ENCODE results near the gene ADAMTSL2.

The ADAMTSL2 gene

GRCh38 chr9:133605446-133605845 lies 70.9 kb downstream of the ADAMTSL2 start:
- no peak for FAIRE-seq

GRCh38 chr9:133605856-133606707 lies 71.6 kb downstream of the ADAMTSL2 start:
- DNase-seq (ENCODE audit: insufficient read length, low spot score) (no peak), FAIRE-seq (no peak)
- no peak for TF ChIP-seq CTCF (IDR thresholded peaks at IDR 0.05; ENCODE audit: insufficient read depth, missing control alignments)

More at GRCh38 chr9:133605446-133605845, 70.9 kb downstream of the ADAMTSL2 start:
- TF ChIP-seq CTCF (IDR thresholded peaks at IDR 0.05; ENCODE audit: insufficient read depth, missing control alignments) = no peak
- DNase-seq (ENCODE audit: insufficient read length, low spot score) = no peak

GRCh38 chr9:133606708-133607025 lies 72.2 kb downstream of the ADAMTSL2 start:
- no peak for FAIRE-seq
- DNase-seq (ENCODE audit: insufficient read length, low spot score) = no peak
- TF ChIP-seq CTCF (IDR thresholded peaks at IDR 0.05; ENCODE audit: insufficient read depth, missing control alignments) = no peak

GRCh38 chr9:133607381-133607780 lies 72.9 kb downstream of the ADAMTSL2 start:
- TF ChIP-seq CTCF (IDR thresholded peaks at IDR 0.05; ENCODE audit: insufficient read depth, missing control alignments) = no peak
- FAIRE-seq (no peak), DNase-seq (ENCODE audit: insufficient read length, low spot score) (no peak)

- DNase-seq (ENCODE audit: insufficient read length, low spot score) (no peak), FAIRE-seq (no peak)
- no peak for TF ChIP-seq CTCF (IDR thresholded peaks at IDR 0.05; ENCODE audit: insufficient read depth, missing control alignments)
Measured at GRCh38 chr9:133607976-133608375, 73.5 kb downstream of the ADAMTSL2 start.

- FAIRE-seq (no peak), DNase-seq (ENCODE audit: insufficient read length, low spot score) (no peak)
- TF ChIP-seq CTCF (IDR thresholded peaks at IDR 0.05; ENCODE audit: insufficient read depth, missing control alignments) = no peak
Measured at GRCh38 chr9:133608382-133608781, 73.9 kb downstream of the ADAMTSL2 start.

GRCh38 chr9:133608889-133609288 lies 74.4 kb downstream of the ADAMTSL2 start:
- FAIRE-seq = no peak
- TF ChIP-seq CTCF (IDR thresholded peaks at IDR 0.05; ENCODE audit: insufficient read depth, missing control alignments) = no peak
- DNase-seq (ENCODE audit: insufficient read length, low spot score) = no peak
